DND-41 (cell line): ENCODE measurements around the gene ZNF512B.

Experiments
- CTCF ChIP-seq: IDR thresholded peaks from 2 replicates; pipeline ENCODE4 v1.5.1; 2012; ENCODE audit warnings: borderline replicate concordance, low read length, moderate library complexity, mild to moderate bottlenecking; ENCODE audit not compliant: poor library complexity, severe bottlenecking; ENCODE audit errors: extremely low read depth
- EZH2 ChIP-seq: IDR thresholded peaks from 3 replicates; pipeline ENCODE4 v1.6.1; 2012; ENCODE audit warnings: borderline replicate concordance, low read depth, mild to moderate bottlenecking, moderate library complexity, low read length, inconsistent platforms; ENCODE audit not compliant: severe bottlenecking

GRCh38 chr20:63979557-63980316, 10.0 kb upstream of the ZNF512B start, which contains the start of gene SAMD10:
- TF ChIP-seq CTCF = no peak
- TF ChIP-seq EZH2 = no peak
